ENCODE data around the gene ZNF488.

GRCh38 chr10:47346581-47347302, 37.4 kb downstream of the ZNF488 start:
- TF ChIP-seq ZZZ3 (IDR thresholded peaks at IDR 0.05; ENCODE audit: control insufficient read depth, insufficient read length, low read depth) (no peak), RAD21 (IDR thresholded peaks at IDR 0.05; ENCODE audit: insufficient read depth, low read depth, low read length) (no peak), CTCF (IDR thresholded peaks at IDR 0.05 in 2 of 3, conservative IDR thresholded peaks at IDR 0.05 in 1 of 3; ENCODE audit: control insufficient read depth in 2 of 3, extremely low read depth in 1 of 3, insufficient read depth in 1 of 3, low read depth in 3 of 3, low read length in 3 of 3) (no peak), POLR2A (IDR thresholded peaks at IDR 0.05; ENCODE audit: low read depth, low read length) (no peak), EZH2 (IDR thresholded peaks at IDR 0.05; ENCODE audit: borderline replicate concordance, control insufficient read depth, low read depth, low read length) (no peak), RUNX3 (IDR thresholded peaks at IDR 0.05; ENCODE audit: low read length) (no peak), RBBP5 (conservative IDR thresholded peaks at IDR 0.05) (no peak), CBX5 (IDR thresholded peaks at IDR 0.05; ENCODE audit: low read depth) (no peak), NFYB (IDR thresholded peaks at IDR 0.05; ENCODE audit: insufficient read depth, low read depth, low read length) (no peak), NFIC (IDR thresholded peaks at IDR 0.05; ENCODE audit: low read depth, low read length) (no peak), POLR2AphosphoS5 (IDR thresholded peaks at IDR 0.05; ENCODE audit: low read length) (no peak), ZBTB33 (IDR thresholded peaks at IDR 0.05) (no peak), YY1 (IDR thresholded peaks at IDR 0.05; ENCODE audit: low read depth, low read length) (no peak), FOS (IDR thresholded peaks at IDR 0.05; ENCODE audit: borderline replicate concordance, extremely low read depth, insufficient read length) (no peak)
